Measurements from ENCODE around the gene OSBPL5.

DNA sequence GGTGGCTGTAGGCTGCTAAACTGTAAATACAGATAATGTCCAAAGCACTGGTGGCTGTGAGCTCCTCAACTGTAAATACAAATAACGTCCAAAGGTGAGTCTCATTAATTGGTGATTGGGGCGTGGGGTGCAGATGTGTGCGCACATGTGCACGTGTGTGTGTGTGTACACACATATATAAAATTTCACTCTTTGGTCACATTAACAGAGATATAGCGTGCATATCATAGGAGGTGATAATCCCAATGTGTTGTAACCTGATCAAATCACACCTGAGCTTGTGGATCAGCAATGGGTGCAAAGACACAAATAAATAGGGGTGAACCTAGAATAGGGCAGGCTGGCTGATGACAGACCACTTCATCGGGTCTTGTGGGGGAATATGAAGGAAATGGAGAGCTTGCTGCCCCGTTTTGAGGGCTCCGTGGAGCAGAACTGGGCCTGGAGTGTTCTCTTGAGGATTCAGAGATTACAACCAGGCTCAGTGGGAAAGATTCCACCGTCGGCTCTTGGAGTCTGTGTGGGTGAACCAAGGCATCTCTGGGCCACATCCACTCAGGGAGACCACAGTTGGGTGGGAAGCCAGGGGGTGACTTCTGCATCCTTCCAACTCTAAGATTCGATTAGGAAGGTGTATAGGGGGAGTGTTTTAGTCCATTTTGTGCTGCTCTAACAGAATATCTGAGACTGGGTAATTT is 24.9 kb upstream of the OSBPL5 start:
- TF ChIP-seq EZH2phosphoT487 (IDR thresholded peaks at IDR 0.05; ENCODE audit: borderline replicate concordance, low read depth, low read length) = no peak
- TF ChIP-seq, protein P1, sequence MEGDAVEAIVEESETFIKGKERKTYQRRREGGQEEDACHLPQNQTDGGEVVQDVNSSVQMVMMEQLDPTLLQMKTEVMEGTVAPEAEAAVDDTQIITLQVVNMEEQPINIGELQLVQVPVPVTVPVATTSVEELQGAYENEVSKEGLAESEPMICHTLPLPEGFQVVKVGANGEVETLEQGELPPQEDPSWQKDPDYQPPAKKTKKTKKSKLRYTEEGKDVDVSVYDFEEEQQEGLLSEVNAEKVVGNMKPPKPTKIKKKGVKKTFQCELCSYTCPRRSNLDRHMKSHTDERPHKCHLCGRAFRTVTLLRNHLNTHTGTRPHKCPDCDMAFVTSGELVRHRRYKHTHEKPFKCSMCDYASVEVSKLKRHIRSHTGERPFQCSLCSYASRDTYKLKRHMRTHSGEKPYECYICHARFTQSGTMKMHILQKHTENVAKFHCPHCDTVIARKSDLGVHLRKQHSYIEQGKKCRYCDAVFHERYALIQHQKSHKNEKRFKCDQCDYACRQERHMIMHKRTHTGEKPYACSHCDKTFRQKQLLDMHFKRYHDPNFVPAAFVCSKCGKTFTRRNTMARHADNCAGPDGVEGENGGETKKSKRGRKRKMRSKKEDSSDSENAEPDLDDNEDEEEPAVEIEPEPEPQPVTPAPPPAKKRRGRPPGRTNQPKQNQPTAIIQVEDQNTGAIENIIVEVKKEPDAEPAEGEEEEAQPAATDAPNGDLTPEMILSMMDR (conservative IDR thresholded peaks at IDR 0.05; ENCODE audit: low read length) = no peak

All from OCI-LY7 (cell line).